ENCODE data around the gene PLXDC2.

GRCh38 chr10:20013991-20014750 is 197.9 kb downstream of the PLXDC2 start:
- TF ChIP-seq ZBTB1 (tag by site-specific recombination; IDR thresholded peaks at IDR 0.05) (no peak), ZNF518A (tag by site-specific recombination; conservative IDR thresholded peaks at IDR 0.05; ENCODE audit: low read depth) (no peak), SP7 (tag by site-specific recombination; IDR thresholded peaks at IDR 0.05) (no peak), ZNF514 (tag by site-specific recombination; IDR thresholded peaks at IDR 0.05) (no peak), ZNF600 (tag by site-specific recombination; IDR thresholded peaks at IDR 0.05) (no peak), CTCF (tag by site-specific recombination; IDR thresholded peaks at IDR 0.05) (no peak), ZNF510 (tag by site-specific recombination; IDR thresholded peaks at IDR 0.05; ENCODE audit: insufficient replicate concordance) (no peak)
